SU-DHL-6 (cell line): ENCODE measurements around the gene AVEN.

ENCODE experiments used
- H2AFZ ChIP-seq: fragments of 200-600 bp; sonication (generic); 2 replicates; pipeline ENCODE4 v1.6.1; 2014; ENCODE audit warnings: low read depth, mild to moderate bottlenecking, moderate library complexity, mixed read lengths, antibody characterized with exemption, low read length; ENCODE audit not compliant: severe bottlenecking
- H3F3A ChIP-seq: fragments of 200-600 bp; shearing (Covaris generic); 2 replicates; pipeline ENCODE4 v1.6.0; 2016; ENCODE audit warnings: antibody characterized with exemption, mild to moderate bottlenecking; ENCODE audit not compliant: insufficient read depth
- H3K27ac ChIP-seq: fragments of 200-600 bp; sonication (generic); 2 replicates; pipeline ENCODE4 v1.5.1; 2016; ENCODE audit warnings: low read depth, mild to moderate bottlenecking, low read length, moderate library complexity, mixed read lengths
- H3K27me3 ChIP-seq: fragments of 200-600 bp; sonication (generic), shearing (Covaris generic); 2 replicates; pipeline ENCODE4 v1.6.0; 2014; ENCODE audit warnings: mild to moderate bottlenecking, low read length
- H3K36me3 ChIP-seq: fragments of 200-600 bp; sonication (generic); 2 replicates; pipeline ENCODE4 v1.6.1; 2014; ENCODE audit warnings: mild to moderate bottlenecking, low read length, mixed read lengths
- H3K4me2 ChIP-seq: fragments of 300-600, 200-600 bp; shearing (Covaris generic), sonication (generic); 2 replicates; pipeline ENCODE4 v1.6.0; 2014; ENCODE audit warnings: low read length, low read depth, mild to moderate bottlenecking; ENCODE audit not compliant: poor library complexity, severe bottlenecking
- H3K4me3 ChIP-seq: fragments of 200-600 bp; sonication (generic); 2 replicates; pipeline ENCODE4 v1.5.1; 2014; ENCODE audit warnings: antibody characterized with exemption, low read length, mild to moderate bottlenecking, mixed read lengths; ENCODE audit not compliant: insufficient read depth, poor library complexity, severe bottlenecking
- H3K79me2 ChIP-seq: fragments of 200-600 bp; sonication (generic); 2 replicates; pipeline ENCODE4 v1.6.1; 2014; ENCODE audit warnings: mild to moderate bottlenecking, low read length, moderate library complexity; ENCODE audit not compliant: insufficient read depth
- H3K9ac ChIP-seq: fragments of 200-600 bp; sonication (generic); 2 replicates; pipeline ENCODE4 v1.7.0; 2014; ENCODE audit warnings: mild to moderate bottlenecking, low read length
- H3K9me2 ChIP-seq: fragments of 200-600 bp; sonication (generic); replicated peaks from 2 replicates; pipeline ENCODE4 v1.6.1; 2014; ENCODE audit warnings: low read length; ENCODE audit not compliant: insufficient read depth
- H3K9me3 ChIP-seq: fragments of 200-600 bp; sonication (generic); 2 replicates; pipeline ENCODE4 v1.6.1; 2014; ENCODE audit warnings: low read length, mixed read lengths; ENCODE audit not compliant: insufficient read depth
- H4K20me1 ChIP-seq: fragments of 200-600 bp; sonication (generic); 2 replicates; pipeline ENCODE4 v1.6.1; 2014; ENCODE audit warnings: low read depth, mild to moderate bottlenecking, antibody characterized with exemption, low read length, moderate library complexity, mixed read lengths
- EZH2phosphoT487 ChIP-seq: fragments of 200-600 bp; sonication (generic), shearing (Covaris generic); conservative IDR thresholded peaks from 2 replicates; pipeline ENCODE4 v1.6.1; 2018; ENCODE audit warnings: mild to moderate bottlenecking, antibody characterized with exemption, low read length, moderate library complexity, mixed read lengths
- TF ChIP-seq, protein P1 (sequence below): fragments of 200-600 bp; sonication (generic); IDR thresholded peaks from one replicate; pipeline ENCODE4 v1.5.1; 2017; ENCODE audit warnings: antibody characterized with exemption, mild to moderate bottlenecking, low read length, moderate library complexity; ENCODE audit not compliant: insufficient read depth, poor library complexity, severe bottlenecking

The AVEN gene

GRCh38 chr15:33902043-33902442 lies 137.0 kb downstream of the AVEN start:
- Histone ChIP-seq H3K79me2 (no peaks in the 10 kb centered on the region), H3K4me2 (no peak overlapping the region), H3K9me3 (no peaks in the 10 kb centered on the region), H3K27ac (no peak overlapping the region), H3K9ac (no peak overlapping the region), H3K4me3 (no peak overlapping the region), H3K36me3 (no peaks in the 10 kb centered on the region), H3F3A (no peaks in the 10 kb centered on the region), H3K27me3 (no peaks in the 10 kb centered on the region), H2AFZ (no peak overlapping the region), H3K9me2 (no peaks in the 10 kb centered on the region), H4K20me1 (no peaks in the 10 kb centered on the region)
- TF ChIP-seq, protein P1, sequence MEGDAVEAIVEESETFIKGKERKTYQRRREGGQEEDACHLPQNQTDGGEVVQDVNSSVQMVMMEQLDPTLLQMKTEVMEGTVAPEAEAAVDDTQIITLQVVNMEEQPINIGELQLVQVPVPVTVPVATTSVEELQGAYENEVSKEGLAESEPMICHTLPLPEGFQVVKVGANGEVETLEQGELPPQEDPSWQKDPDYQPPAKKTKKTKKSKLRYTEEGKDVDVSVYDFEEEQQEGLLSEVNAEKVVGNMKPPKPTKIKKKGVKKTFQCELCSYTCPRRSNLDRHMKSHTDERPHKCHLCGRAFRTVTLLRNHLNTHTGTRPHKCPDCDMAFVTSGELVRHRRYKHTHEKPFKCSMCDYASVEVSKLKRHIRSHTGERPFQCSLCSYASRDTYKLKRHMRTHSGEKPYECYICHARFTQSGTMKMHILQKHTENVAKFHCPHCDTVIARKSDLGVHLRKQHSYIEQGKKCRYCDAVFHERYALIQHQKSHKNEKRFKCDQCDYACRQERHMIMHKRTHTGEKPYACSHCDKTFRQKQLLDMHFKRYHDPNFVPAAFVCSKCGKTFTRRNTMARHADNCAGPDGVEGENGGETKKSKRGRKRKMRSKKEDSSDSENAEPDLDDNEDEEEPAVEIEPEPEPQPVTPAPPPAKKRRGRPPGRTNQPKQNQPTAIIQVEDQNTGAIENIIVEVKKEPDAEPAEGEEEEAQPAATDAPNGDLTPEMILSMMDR: no peak
- TF ChIP-seq EZH2phosphoT487: no peak

DNA sequence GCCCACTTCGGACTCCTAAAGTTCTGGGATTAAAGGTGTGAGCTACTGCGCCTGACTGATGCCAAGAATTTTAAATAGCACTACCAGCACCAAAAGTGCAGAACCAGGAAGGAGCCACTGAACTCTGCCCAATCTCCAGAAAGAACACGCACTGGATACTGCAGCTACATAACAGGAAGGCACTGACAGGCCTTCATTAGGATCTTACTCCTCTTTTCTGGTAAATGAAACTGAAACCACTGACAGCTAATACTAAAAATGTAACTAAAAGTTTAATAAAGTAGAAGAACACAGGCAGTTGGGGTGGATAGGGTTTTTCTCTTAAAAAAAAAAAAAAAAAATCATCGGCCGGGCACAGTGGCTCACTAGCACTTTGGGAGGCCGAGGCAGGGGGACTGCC lies 144.8 kb downstream of the AVEN start:
- Histone ChIP-seq H3K9ac (no peak overlapping the region), H3K9me3 (no peaks in the 10 kb centered on the region), H2AFZ (no peak overlapping the region), H3F3A (no peaks in the 10 kb centered on the region), H3K27me3 (no peaks in the 10 kb centered on the region), H3K4me3 (no peak overlapping the region), H4K20me1 (no peaks in the 10 kb centered on the region), H3K79me2 (no peaks in the 10 kb centered on the region), H3K36me3 (no peaks in the 10 kb centered on the region), H3K9me2 (no peaks in the 10 kb centered on the region), H3K27ac (no peak overlapping the region), H3K4me2 (no peak overlapping the region)
- no peak for TF ChIP-seq EZH2phosphoT487
- TF ChIP-seq, protein P1: no peak

DNA sequence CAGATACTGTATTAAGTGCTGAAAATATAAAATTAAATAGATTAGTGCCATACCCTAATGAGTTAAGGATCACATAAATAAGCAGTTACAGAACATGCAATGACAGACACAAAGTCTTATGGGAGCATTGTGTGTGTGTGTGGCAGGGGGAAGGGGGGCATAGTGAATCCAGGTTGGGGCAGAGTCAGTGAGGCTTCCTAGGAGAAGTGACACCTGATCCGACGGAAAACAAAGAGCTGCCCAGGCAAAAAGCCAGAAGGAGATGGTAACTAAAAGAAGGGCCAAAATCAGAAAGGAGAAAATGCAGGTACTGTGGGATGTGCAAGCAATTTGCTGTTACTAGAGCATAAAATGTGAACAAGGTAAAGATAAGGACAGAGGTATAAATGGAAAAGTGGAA lies 150.8 kb downstream of the AVEN start:
- Histone ChIP-seq H3F3A (no peaks in the 10 kb centered on the region), H3K9me2 (no peaks in the 10 kb centered on the region), H3K36me3 (no peaks in the 10 kb centered on the region), H2AFZ (no peak overlapping the region), H3K4me3 (no peak overlapping the region), H3K27ac (no peak overlapping the region), H3K9me3 (no peaks in the 10 kb centered on the region), H3K4me2 (no peak overlapping the region), H3K27me3 (no peaks in the 10 kb centered on the region), H3K79me2 (no peaks in the 10 kb centered on the region), H4K20me1 (no peaks in the 10 kb centered on the region), H3K9ac (no peak overlapping the region)
- TF ChIP-seq EZH2phosphoT487: no peak
- TF ChIP-seq, protein P1: no peak
